Peyer's patch (tissue), 4 donors: ENCODE data around the gene ARHGEF1. TPM values are rescaled to one million over a fixed set of nuclear protein-coding genes. Genes with fewer than 3 reads are reported as not detected.
A peak's percentile ranks its signal among the peaks of the same experiment; 100 is the strongest.

Source experiments
- DNase-seq, 3 donors: peaks; one replicate each; pipeline ENCODE4 v3.0.0-alpha.2; 2017 to 2019
- H3K27ac ChIP-seq, 4 donors: fragments of 200-600 bp; sonication (generic); one replicate each; pipeline ENCODE4 v1.5.1; 2016 to 2019
- H3K27me3 ChIP-seq, 2 donors: fragments of 200-600 bp; sonication (generic); one replicate each; pipeline ENCODE4 v1.5.1; 2019
- H3K36me3 ChIP-seq, 3 donors: fragments of 200-600 bp; sonication (generic); one replicate each; pipeline ENCODE4 v1.5.1; 2016 to 2019
- H3K4me1 ChIP-seq, 4 donors: fragments of 200-600 bp; sonication (generic); one replicate each; pipeline ENCODE4 v1.5.1; 2016 to 2019
- H3K4me3 ChIP-seq, 4 donors: fragments of 200-600 bp; sonication (generic); 1 replicate in 3 of 4; 2 replicates in 1 of 4; pipeline ENCODE4 v1.5.1; 2016 to 2019; ENCODE audit warnings: mild to moderate bottlenecking in 1 of 4
- H3K9me3 ChIP-seq, 4 donors: fragments of 200-600 bp; sonication (generic); one replicate each; pipeline ENCODE4 v1.5.1; 2016 to 2019; ENCODE audit warnings: mild to moderate bottlenecking in 1 of 4
- CTCF ChIP-seq, 6 experiments: fragments of 450-650 bp in 4 of 6; fragments of 200-600 bp in 2 of 6; sonication (generic) in 1 of 6; IDR thresholded peaks; one replicate each; pipeline ENCODE4 v1.5.1; 2017 to 2019; ENCODE audit warnings: antibody characterized with exemption in 6 of 6, mild to moderate bottlenecking in 3 of 6, moderate library complexity in 1 of 6
- POLR2A ChIP-seq, 2 donors: fragments of 450-650 bp; IDR thresholded peaks; one replicate each; pipeline ENCODE4 v1.5.1; 2017; ENCODE audit warnings: antibody characterized with exemption in 2 of 2, mild to moderate bottlenecking in 2 of 2, moderate library complexity in 2 of 2
- total RNA-seq, 4 donors: library from RNA; depleted of rRNA; stranded (reverse); fragments of >200 nt; gene quantifications; one replicate each; pipeline ENCODE4 v1.1.0, GENCODE V29; 2016

The ARHGEF1 gene
- total RNA-seq, 4 donors from 2014 or later = 90.0 to 368 (median 148) TPM

DNA sequence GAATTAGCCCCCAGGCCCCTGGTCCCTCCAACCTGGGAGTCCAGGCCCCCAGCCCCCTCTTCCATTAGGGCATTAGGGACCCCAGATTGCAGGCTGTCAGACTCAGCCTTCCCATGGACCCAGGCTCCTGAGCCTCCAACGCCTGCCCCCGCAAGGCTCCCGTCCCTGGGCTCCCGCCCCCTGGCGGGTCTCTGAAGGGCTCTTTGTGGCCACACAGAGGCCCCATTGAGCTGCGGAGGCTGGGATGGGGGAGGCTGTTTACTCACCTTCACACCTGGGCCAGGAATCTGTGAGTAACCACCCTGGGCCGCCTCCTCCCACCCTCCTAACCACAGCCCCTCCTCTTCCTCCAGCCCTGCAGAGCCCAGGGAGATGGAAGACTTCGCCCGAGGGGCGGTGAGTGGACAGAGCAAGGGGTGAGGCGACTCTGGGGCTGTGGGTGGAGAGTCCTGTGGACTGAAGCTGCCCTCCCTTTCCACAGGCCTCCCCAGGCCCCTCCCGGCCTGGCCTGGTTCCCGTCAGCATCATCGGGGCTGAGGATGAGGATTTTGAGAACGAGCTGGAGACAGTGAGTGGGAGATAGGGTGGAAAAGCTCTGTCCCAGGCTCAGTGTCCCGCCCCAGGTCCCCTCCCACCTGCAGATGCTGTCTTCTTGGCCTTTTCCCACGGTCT, 4.9 kb downstream of the ARHGEF1 start:
- Histone ChIP-seq H3K4me3 (peak overlapping the region; percentile 30 to 94 (median 35)), H3K27ac (peak overlapping the region; percentile 60 to 98 (median 80)), H3K4me1 (peaks cover 0 to 37% (median 19%) of the 10 kb centered on the region in 4 donors), H3K36me3 (peaks cover 0 to 40% (median 0%) of the 10 kb centered on the region in 3 donors), H3K9me3 (no peaks in the 10 kb centered on the region), H3K27me3 (no peaks in the 10 kb centered on the region)
- TF ChIP-seq POLR2A (IDR thresholded peaks at IDR 0.05) (no peak), CTCF (IDR thresholded peaks at IDR 0.05) (peak; percentile 16 to 50 (median 36))
- DNase-seq = peak; percentile 71 to 94 (median 90)

- peaks cover 0 to 33% (median 19%) of the 10 kb centered on the region in 4 donors for H3K4me1 ChIP-seq
- H3K27ac ChIP-seq = peak overlapping the region in 2 of 4 donors; percentile 60 to 98
- TF ChIP-seq CTCF (IDR thresholded peaks at IDR 0.05) (no peak), POLR2A (IDR thresholded peaks at IDR 0.05) (no peak)
- peaks cover 0 to 46% (median 0%) of the 10 kb centered on the region in 3 donors for H3K36me3 ChIP-seq
- no peaks in the 10 kb centered on the region for H3K9me3 ChIP-seq
- H3K4me3 ChIP-seq = no peak overlapping the region
- no peak for DNase-seq
- H3K27me3 ChIP-seq = no peaks in the 10 kb centered on the region
Measured at GRCh38 chr19:41888926-41889325, 5.9 kb downstream of the ARHGEF1 start.

GRCh38 chr19:41889896-41890295, 6.9 kb downstream of the ARHGEF1 start:
- Histone ChIP-seq H3K27ac (no peak overlapping the region), H3K4me1 (peaks cover 0 to 31% (median 17%) of the 10 kb centered on the region in 4 donors), H3K4me3 (no peak overlapping the region), H3K36me3 (peaks cover 0 to 55% (median 0%) of the 10 kb centered on the region in 3 donors), H3K27me3 (no peaks in the 10 kb centered on the region), H3K9me3 (no peaks in the 10 kb centered on the region)
- no peak for DNase-seq
- TF ChIP-seq POLR2A (IDR thresholded peaks at IDR 0.05) (no peak), CTCF (IDR thresholded peaks at IDR 0.05) (no peak)

- peaks cover 0 to 66% (median 0%) of the 10 kb centered on the region in 3 donors for H3K36me3 ChIP-seq
- H3K9me3 ChIP-seq = no peaks in the 10 kb centered on the region
Measured at GRCh38 chr19:41890936-41891335, 8.0 kb downstream of the ARHGEF1 start.

GRCh38 chr19:41892173-41892902, 9.4 kb downstream of the ARHGEF1 start:
- DNase-seq = no peak
- Histone ChIP-seq H3K27me3 (no peaks in the 10 kb centered on the region), H3K27ac (peak overlapping the region in 1 of 4 donors; percentile 42), H3K36me3 (peaks cover 0 to 78% (median 0%) of the 10 kb centered on the region in 3 donors), H3K4me3 (no peak overlapping the region), H3K4me1 (peaks cover 0 to 7% (median 3%) of the 10 kb centered on the region in 4 donors), H3K9me3 (no peaks in the 10 kb centered on the region)
- TF ChIP-seq CTCF (IDR thresholded peaks at IDR 0.05) = no peak

More at GRCh38 chr19:41890936-41891335, 8.0 kb downstream of the ARHGEF1 start:
- H3K27me3 ChIP-seq = no peaks in the 10 kb centered on the region
- TF ChIP-seq POLR2A (IDR thresholded peaks at IDR 0.05) = no peak
- no peak for TF ChIP-seq CTCF (IDR thresholded peaks at IDR 0.05)
- no peak overlapping the region for H3K4me3 ChIP-seq
- no peak overlapping the region for H3K27ac ChIP-seq
- peaks cover 0 to 20% (median 11%) of the 10 kb centered on the region in 4 donors for H3K4me1 ChIP-seq
- no peak for DNase-seq
